ENCODE results near the gene CIAO2B. TPM values are rescaled to one million over a fixed set of nuclear protein-coding genes. Genes with fewer than 3 reads are reported as not detected.
"Not testable (repeated sequence)": the region's sequence is repeated elsewhere in the genome, so short reads cannot be mapped to it uniquely, and the experiment has no call there.

CIAO2B gene
- polyA plus RNA-seq, 3 donors, result 121 to 140 (median 132) TPM

- Histone ChIP-seq H3K9me3 (replicated peaks in 1 of 2; ENCODE audit: control insufficient read depth in 1 of 2, insufficient read depth in 1 of 2, low read length in 2 of 2) (peaks cover 0 to 10% of the 10 kb centered on the region in 2 donors), H3K4me1 (ENCODE audit: control insufficient read depth in 1 of 2, insufficient read depth in 2 of 2, low read length in 2 of 2) (peaks cover 17 to 18% of the 10 kb centered on the region in 2 donors), H3K79me2 (ENCODE audit: insufficient read depth, low read length) (no peaks in the 10 kb centered on the region), H3K36me3 (replicated peaks in 1 of 2; ENCODE audit: control insufficient read depth in 1 of 2, insufficient read depth in 2 of 2, low read length in 2 of 2) (peaks cover 24 to 26% of the 10 kb centered on the region in 2 donors), H2AFZ (ENCODE audit: insufficient read depth, low read depth, low read length, poor library complexity, severe bottlenecking) (no peak overlapping the region), H3K27ac (ENCODE audit: low read depth in 1 of 2, low read length in 2 of 2) (no peak overlapping the region), H3K27me3 (ENCODE audit: control insufficient read depth in 2 of 2, insufficient read depth in 2 of 2, low read length in 2 of 2) (peaks cover 25 to 39% of the 10 kb centered on the region in 2 donors), H3K9ac (ENCODE audit: insufficient read depth, low read length, poor library complexity, severe bottlenecking) (no peak overlapping the region), H3K4me3 (replicated peaks in 1 of 3; ENCODE audit: low read depth in 2 of 3, low read length in 3 of 3) (no peak overlapping the region), H3K4me2 (replicated peaks; ENCODE audit: extremely low read depth, low read length, poor library complexity, severe bottlenecking) (no peak overlapping the region), H4K20me1 (ENCODE audit: insufficient read depth, low read length) (peaks cover 13% of the 10 kb centered on the region)
- Mint-ChIP-seq H3K4me1 (peaks cover 22% of the 10 kb centered on the region), H3K27me3 (ENCODE audit: low read depth in 3 of 3) (peaks cover 39 to 46% (median 43%) of the 10 kb centered on the region in 3 donors), H3K27ac (peak overlapping the region in 2 of 7 donors; percentile 36 to 50), H3K36me3 (peaks cover 29 to 30% of the 10 kb centered on the region in 2 donors), H3K4me3 (peak overlapping the region in 1 of 2 donors; percentile 12), H3K9me3 (peaks cover 0 to 13% (median 9%) of the 10 kb centered on the region in 7 donors)
- WGBS (ENCODE audit: insufficient coverage), result 75% methylated on average over 6 of the region's 7 CpGs
- intact Hi-C loops (cut with micrococcal nuclease), result no loop called here
- DNase-seq, result no peak
- no peak for TF ChIP-seq CTCF (IDR thresholded peaks at IDR 0.05)
Observed at GRCh38 chr16:66946541-66946940, 12.3 kb upstream of the CIAO2B start.

GRCh38 chr16:66945939-66946338 lies 11.7 kb upstream of the CIAO2B start:
- Histone ChIP-seq H2AFZ (ENCODE audit: insufficient read depth, low read depth, low read length, poor library complexity, severe bottlenecking) (no peak overlapping the region), H3K36me3 (replicated peaks in 1 of 2; ENCODE audit: control insufficient read depth in 1 of 2, insufficient read depth in 2 of 2, low read length in 2 of 2) (peaks cover 30 to 32% of the 10 kb centered on the region in 2 donors), H3K9me3 (replicated peaks in 1 of 2; ENCODE audit: control insufficient read depth in 1 of 2, insufficient read depth in 1 of 2, low read length in 2 of 2) (peaks cover 0 to 4% of the 10 kb centered on the region in 2 donors), H3K9ac (ENCODE audit: insufficient read depth, low read length, poor library complexity, severe bottlenecking) (no peak overlapping the region), H3K79me2 (ENCODE audit: insufficient read depth, low read length) (no peaks in the 10 kb centered on the region), H3K4me3 (replicated peaks in 1 of 3; ENCODE audit: low read depth in 2 of 3, low read length in 3 of 3) (no peak overlapping the region), H3K27me3 (ENCODE audit: control insufficient read depth in 2 of 2, insufficient read depth in 2 of 2, low read length in 2 of 2) (peaks cover 20 to 33% of the 10 kb centered on the region in 2 donors), H3K4me2 (replicated peaks; ENCODE audit: extremely low read depth, low read length, poor library complexity, severe bottlenecking) (no peak overlapping the region), H4K20me1 (ENCODE audit: insufficient read depth, low read length) (peaks cover 18% of the 10 kb centered on the region), H3K4me1 (ENCODE audit: control insufficient read depth in 1 of 2, insufficient read depth in 2 of 2, low read length in 2 of 2) (peaks cover 17 to 18% of the 10 kb centered on the region in 2 donors), H3K27ac (ENCODE audit: low read depth in 1 of 2, low read length in 2 of 2) (no peak overlapping the region)
- Mint-ChIP-seq H3K36me3 (peaks cover 35 to 36% of the 10 kb centered on the region in 2 donors), H3K27me3 (ENCODE audit: low read depth in 3 of 3) (peaks cover 34 to 40% (median 37%) of the 10 kb centered on the region in 3 donors), H3K9me3 (peaks cover 0 to 9% (median 4%) of the 10 kb centered on the region in 7 donors), H3K4me3 (no peak overlapping the region), H3K27ac (no peak overlapping the region), H3K4me1 (peaks cover 22% of the 10 kb centered on the region)
- TF ChIP-seq CTCF (IDR thresholded peaks at IDR 0.05), result no peak
- no peak for DNase-seq
- WGBS (ENCODE audit: insufficient coverage), result 100% methylated on average over 1 of the region's 4 CpGs
- intact Hi-C loops (cut with micrococcal nuclease), result no loop called here

- Mint-ChIP-seq H3K4me1 (peaks cover 22% of the 10 kb centered on the region), H3K27me3 (ENCODE audit: low read depth in 3 of 3) (peaks cover 27 to 31% (median 28%) of the 10 kb centered on the region in 3 donors), H3K4me3 (peak overlapping the region in 1 of 2 donors; percentile 37), H3K36me3 (peaks cover 45% of the 10 kb centered on the region in 2 donors)
- intact Hi-C loops (cut with micrococcal nuclease); H3K9me3 Mint-ChIP-seq; H3K9me3 ChIP-seq (replicated peaks in 1 of 2; ENCODE audit: control insufficient read depth in 1 of 2, insufficient read depth in 1 of 2, low read length in 2 of 2); H3K4me3 ChIP-seq (replicated peaks in 1 of 3; ENCODE audit: low read depth in 2 of 3, low read length in 3 of 3); H3K4me2 ChIP-seq (replicated peaks; ENCODE audit: extremely low read depth, low read length, poor library complexity, severe bottlenecking); H3K9ac ChIP-seq (ENCODE audit: insufficient read depth, low read length, poor library complexity, severe bottlenecking); DNase-seq; H3K79me2 ChIP-seq (ENCODE audit: insufficient read depth, low read length); H3K27ac ChIP-seq (ENCODE audit: low read depth in 1 of 2, low read length in 2 of 2); H3K27ac Mint-ChIP-seq; H2AFZ ChIP-seq (ENCODE audit: insufficient read depth, low read depth, low read length, poor library complexity, severe bottlenecking): not testable (repeated sequence)
- Histone ChIP-seq H3K4me1 (ENCODE audit: control insufficient read depth in 1 of 2, insufficient read depth in 2 of 2, low read length in 2 of 2) (peaks cover 17 to 18% of the 10 kb centered on the region in 2 donors), H4K20me1 (ENCODE audit: insufficient read depth, low read length) (peaks cover 26% of the 10 kb centered on the region), H3K27me3 (ENCODE audit: control insufficient read depth in 2 of 2, insufficient read depth in 2 of 2, low read length in 2 of 2) (peaks cover 17 to 24% of the 10 kb centered on the region in 2 donors), H3K36me3 (replicated peaks in 1 of 2; ENCODE audit: control insufficient read depth in 1 of 2, insufficient read depth in 2 of 2, low read length in 2 of 2) (peaks cover 40 to 42% of the 10 kb centered on the region in 2 donors)
- 95% methylated on average over 6 of the region's 9 CpGs for WGBS (ENCODE audit: insufficient coverage)
Observed at GRCh38 chr16:66944971-66945370, 10.8 kb upstream of the CIAO2B start.
